ENCODE measurements around the gene PRPS1.
A peak's percentile ranks its signal among the peaks of the same experiment; 100 is the strongest.
"Not testable (repeated sequence)": the region's sequence is repeated elsewhere in the genome, so short reads cannot be mapped to it uniquely, and the experiment has no call there.

Gene PRPS1

GRCh38 chrX:107675823-107676555 is 47.7 kb downstream of the PRPS1 start:
- DNase-seq = no peak

- no peak for DNase-seq
These were observed 48.5 kb downstream of the PRPS1 start for GRCh38 chrX:107676559-107677378.

- DNase-seq = no peak
These were observed 49.2 kb downstream of the PRPS1 start for GRCh38 chrX:107677501-107677901.

DNA sequence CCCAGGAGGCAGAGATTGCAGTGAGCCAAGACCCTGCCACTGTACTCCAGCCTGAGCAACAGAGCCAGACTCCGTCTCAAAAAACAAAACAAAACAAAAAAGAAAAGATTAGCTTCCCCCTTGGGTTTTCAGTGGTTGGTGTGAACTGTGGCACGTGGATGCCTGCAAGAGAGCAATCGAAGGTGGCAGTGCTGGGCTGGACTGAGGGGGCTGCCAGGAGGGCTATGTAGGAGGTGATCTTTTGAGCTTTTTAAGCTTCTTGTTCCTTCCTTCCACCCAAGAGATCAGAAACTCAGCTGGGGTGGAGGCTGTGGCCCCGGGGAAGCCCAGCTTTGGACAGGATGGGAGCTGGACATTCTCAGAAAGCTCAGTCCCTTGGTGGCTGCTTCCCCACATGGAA is 49.6 kb downstream of the PRPS1 start:
- no peak for DNase-seq

DNA sequence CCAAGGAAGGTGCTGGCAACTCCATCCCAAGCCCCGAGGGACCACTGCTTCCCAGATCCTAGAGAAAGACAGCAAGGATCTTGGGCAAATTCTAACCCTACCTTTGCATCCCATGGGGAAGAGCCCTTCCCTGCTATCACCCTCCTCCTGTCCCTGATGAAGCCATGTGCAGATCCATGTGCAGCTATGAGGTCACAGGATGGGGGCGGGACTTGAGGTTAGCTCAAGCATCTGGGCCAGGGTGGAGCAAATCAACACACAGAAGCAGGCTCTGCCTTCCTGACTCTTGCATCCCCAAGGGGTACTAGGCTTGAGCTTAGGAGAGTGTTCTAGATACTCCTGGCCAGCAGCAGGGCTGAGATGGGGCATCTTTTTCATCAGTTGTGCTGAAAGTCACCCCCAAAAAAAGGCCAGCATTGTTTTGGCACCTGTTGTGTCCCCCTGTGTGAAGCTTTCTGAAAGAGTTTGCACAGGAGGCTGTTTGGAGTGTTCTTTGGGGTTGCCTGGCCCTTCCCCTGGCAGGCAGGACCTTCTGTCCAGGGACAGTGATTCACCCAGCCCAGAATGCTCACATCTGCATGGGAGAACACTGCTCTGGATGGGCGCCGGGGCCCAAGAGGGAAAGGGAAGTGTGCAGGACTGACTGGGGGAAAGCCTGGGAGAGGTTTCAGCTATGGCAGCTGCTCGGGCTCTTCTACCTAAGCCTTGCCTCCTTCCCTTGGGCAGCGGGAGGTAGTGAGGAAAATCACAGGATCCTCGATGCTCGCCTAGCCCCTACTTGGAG is 50.8 kb downstream of the PRPS1 start:
- DNase-seq = peak; percentile 5

GRCh38 chrX:107682256-107682655 is 53.9 kb downstream of the PRPS1 start:
- DNase-seq = no peak

DNA sequence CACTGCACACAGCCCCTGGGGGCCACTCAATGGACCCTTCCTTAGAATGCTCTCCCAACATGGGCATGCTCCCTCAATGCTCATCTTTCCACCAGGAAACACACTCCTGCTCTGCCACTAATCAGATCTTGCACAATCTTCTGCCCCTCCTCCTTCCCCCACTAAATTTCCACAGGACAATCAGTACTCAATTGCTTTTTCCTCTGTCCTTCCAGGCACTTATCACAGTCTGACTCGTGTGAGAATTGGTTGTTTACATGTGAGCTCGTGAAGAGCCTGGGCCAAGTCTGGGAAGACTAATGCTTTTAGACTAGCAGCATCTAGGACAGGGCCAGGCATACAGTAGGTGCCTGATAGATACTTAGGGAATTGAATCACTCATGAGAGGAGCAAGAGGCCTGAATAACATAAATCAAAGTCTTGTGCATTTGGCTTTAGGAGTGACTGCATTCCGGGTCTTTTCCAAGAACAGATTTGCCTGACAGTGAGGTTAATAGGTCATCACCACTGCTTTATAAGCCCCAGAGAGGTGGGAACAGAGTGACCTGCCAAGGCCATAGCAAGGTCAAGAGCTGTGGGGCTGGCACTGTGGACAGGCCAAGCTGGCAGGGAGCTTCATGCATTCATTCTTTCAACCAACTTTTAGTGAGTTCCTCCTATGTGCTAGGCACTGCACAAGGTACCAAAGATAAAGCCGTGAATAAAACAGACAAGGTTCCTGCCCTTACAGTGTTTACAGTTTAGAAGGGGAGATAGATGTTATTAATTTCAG is 55.0 kb downstream of the PRPS1 start:
- DNase-seq = no peak

GRCh38 chrX:107683931-107684330 is 55.6 kb downstream of the PRPS1 start:
- DNase-seq = no peak

- DNase-seq = no peak
These were observed 56.7 kb downstream of the PRPS1 start for GRCh38 chrX:107684956-107685385.

DNA sequence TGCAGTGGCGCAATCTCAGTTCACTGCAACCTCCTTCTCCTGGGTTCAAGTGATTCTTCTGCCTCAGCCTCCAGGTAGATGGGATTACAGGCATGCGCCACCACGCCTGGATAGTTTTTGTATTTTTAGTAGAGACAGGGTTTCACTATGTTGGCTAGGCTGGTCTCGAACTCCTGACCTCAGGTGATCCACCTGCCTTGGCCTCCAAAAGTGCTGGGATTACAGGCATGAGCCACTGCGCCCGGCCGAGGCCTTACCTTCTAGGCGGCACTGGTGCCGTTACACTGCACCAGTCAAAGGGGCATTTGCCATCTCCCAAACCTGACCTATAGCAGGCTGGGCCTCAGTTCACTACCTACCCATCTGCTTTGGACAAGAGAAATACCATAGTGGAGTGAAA is 57.3 kb downstream of the PRPS1 start:
- DNase-seq = not testable (repeated sequence)

DNA sequence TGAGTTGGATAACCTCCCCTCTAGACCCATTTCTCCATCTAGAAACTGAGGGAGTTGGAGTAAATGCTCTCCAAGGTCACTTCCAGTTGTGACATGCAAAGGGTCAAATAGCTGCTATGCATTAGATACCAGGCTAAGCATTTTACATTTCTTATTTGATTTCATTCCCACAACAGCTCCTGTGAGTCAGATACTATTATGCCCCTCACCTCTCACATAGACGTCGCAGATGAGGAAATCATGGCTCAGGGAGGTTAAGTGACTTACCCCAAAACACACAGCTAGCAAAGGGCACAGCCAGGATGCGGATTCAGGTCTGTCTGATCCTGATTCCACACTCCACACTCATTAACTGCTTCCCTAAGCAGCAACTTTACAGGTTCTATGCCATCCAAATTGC is 57.7 kb downstream of the PRPS1 start:
- DNase-seq = no peak

DNA sequence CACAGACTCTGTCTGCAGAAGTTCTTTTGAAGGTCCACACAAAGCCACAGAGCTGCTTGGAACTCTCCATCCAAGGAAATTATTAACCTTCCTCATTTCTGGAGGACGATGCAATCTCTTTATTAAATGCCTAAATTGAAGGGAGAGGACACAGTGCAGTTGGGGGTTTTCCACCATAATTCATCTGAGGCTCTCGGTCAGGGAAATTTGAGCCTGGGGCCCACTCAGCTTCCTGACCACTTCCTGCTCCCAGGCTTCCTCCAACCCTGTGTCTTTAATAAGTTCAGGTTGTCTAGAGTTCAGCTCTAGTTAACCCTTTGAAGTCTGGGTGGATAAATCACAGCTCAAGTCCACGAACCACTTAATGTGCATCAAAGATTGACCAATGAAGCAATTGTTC is 58.5 kb downstream of the PRPS1 start:
- no peak for DNase-seq

DNA sequence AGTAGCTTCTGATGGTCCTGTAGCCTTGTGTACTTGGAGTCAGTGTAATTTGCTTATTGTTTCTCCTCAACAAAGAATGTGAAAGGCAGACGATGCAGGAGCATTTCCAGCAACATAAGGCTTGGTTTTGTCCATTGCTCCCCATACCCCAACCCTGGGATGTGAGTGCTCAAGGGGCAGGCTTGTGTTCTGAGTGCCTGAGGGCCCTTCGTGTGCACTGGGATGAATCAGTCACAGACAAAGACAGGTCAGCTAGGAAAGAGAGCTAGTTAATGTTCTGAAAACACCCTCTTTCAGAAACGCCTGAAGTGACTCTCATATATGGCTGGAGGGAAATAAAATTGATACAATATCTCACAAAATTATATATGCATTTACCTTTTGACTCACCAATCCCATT is 59.1 kb downstream of the PRPS1 start:
- DNase-seq = no peak

DNA sequence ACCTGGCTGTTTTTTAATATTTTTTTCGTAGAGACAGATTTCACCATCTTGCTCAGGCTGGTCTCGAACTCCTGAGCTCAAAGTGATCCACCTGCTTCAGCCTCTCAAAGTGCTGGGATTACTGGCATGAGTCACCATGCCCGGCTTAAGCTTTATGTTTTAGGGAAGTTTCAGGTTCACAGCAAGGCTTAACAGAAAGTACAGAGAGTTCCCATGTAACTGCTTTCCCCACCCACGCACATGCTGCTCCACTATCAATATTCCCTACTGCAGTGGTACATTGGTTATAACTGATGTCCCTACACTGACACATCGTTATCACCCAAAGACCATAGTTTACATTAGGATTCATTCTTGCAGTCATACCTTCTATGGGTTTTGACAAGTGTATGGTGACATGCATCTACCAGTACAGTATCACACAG is 62.7 kb downstream of the PRPS1 start:
- no peak for DNase-seq

DNA sequence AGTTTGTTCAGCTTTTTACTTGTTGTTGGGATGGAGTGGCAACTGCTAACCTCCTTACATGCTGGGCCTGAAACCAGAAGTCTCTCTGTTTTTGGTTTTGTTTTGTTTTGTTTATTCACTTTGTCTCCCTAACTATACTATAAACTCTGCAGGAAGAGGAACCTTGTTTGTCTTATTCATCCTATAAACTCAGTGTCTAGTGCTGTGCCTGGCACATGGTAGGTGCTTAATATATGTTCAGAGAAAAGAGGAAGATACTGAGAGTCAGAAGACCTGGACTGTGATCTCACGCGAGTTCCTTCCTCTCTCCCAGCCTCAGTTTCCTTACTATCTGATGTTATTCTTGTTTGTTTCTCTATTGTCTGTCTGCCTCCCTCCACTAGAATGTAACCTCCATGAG is 71.3 kb downstream of the PRPS1 start:
- no peak for DNase-seq

DNA sequence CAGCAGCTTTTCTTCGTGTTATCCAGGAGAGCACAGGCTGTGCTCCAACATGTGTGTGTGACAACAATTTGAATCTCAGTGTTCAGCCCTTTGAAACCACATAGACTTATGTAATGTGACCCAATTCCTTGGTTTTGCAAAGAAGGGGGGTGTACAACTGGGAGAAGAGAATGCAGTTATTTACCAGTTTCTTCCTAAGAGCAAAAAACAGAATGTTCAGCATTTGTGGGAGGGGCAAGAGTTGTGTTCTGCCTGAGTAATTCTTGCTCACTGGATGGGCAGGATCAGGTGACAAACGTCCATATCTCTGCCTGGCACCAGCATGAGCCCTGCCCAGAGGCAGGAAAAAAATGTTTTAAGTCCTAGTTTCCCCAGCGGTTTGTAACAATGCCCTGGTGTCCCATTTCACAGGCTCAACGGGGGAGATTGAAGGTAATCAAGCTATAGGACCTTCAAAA is 72.0 kb downstream of the PRPS1 start:
- no peak for DNase-seq
